HEK293T (cell line): ENCODE measurements around the gene STOML3.

Source experiments
- ARNT ChIP-seq: fragments of 450-650 bp; IDR thresholded peaks from 2 replicates; pipeline ENCODE4 v1.6.1; 2017; ENCODE audit warnings: mild to moderate bottlenecking
- BHLHE40 ChIP-seq: fragments of 450-650 bp; IDR thresholded peaks from 2 replicates; pipeline ENCODE4 v1.6.1; 2016; ENCODE audit warnings: mild to moderate bottlenecking, moderate library complexity, borderline replicate concordance
- CTBP1 ChIP-seq: fragments of 450-650 bp; IDR thresholded peaks from 2 replicates; pipeline ENCODE4 v1.6.1; 2016; ENCODE audit warnings: borderline replicate concordance
- ELF4 ChIP-seq: fragments of 450-650 bp; IDR thresholded peaks from 2 replicates; pipeline ENCODE4 v1.6.1; 2017; ENCODE audit warnings: antibody characterized with exemption
- FOXA1 ChIP-seq: fragments of 450-650 bp; IDR thresholded peaks from 2 replicates; pipeline ENCODE4 v1.6.1; 2016; ENCODE audit warnings: mild to moderate bottlenecking
- FOXK2 ChIP-seq: fragments of 450-650 bp; IDR thresholded peaks from 2 replicates; pipeline ENCODE4 v1.6.1; 2016; ENCODE audit warnings: mild to moderate bottlenecking
- FOXM1 ChIP-seq: fragments of 450-650 bp; IDR thresholded peaks from 2 replicates; pipeline ENCODE4 v1.6.1; 2017; ENCODE audit warnings: mild to moderate bottlenecking, borderline replicate concordance
- HDGF ChIP-seq: fragments of 450-650 bp; IDR thresholded peaks from 2 replicates; pipeline ENCODE4 v1.6.1; 2017; ENCODE audit warnings: antibody characterized with exemption, borderline replicate concordance
- L3MBTL2 ChIP-seq: fragments of 450-650 bp; conservative IDR thresholded peaks from 2 replicates; pipeline ENCODE4 v1.6.1; 2016; ENCODE audit warnings: mild to moderate bottlenecking
- NFRKB ChIP-seq: fragments of 450-650 bp; IDR thresholded peaks from 2 replicates; pipeline ENCODE4 v1.6.1; 2016; ENCODE audit warnings: mild to moderate bottlenecking, moderate library complexity
- PKNOX1 ChIP-seq: fragments of 450-650 bp; IDR thresholded peaks from 2 replicates; pipeline ENCODE4 v1.6.1; 2016
- SP1 ChIP-seq: fragments of 450-650 bp; IDR thresholded peaks from 2 replicates; pipeline ENCODE4 v1.6.1; 2017
- SUZ12 ChIP-seq: fragments of 450-650 bp; IDR thresholded peaks from 2 replicates; pipeline ENCODE4 v1.6.1; 2016; ENCODE audit warnings: mild to moderate bottlenecking
- TARDBP ChIP-seq: fragments of 450-650 bp; IDR thresholded peaks from 2 replicates; pipeline ENCODE4 v1.6.1; 2016

GRCh38 chr13:38970380-38971051 lies 20.1 kb downstream of the STOML3 start:
- TF ChIP-seq TARDBP (no peak), ELF4 (no peak), BHLHE40 (no peak), FOXA1 (no peak), HDGF (no peak), ARNT (no peak), FOXM1 (no peak), SP1 (no peak), NFRKB (no peak), SUZ12 (no peak), L3MBTL2 (no peak), CTBP1 (no peak), PKNOX1 (peak; percentile 54), FOXK2 (no peak)
